Measurements from ENCODE around the gene RAD51. TPM values are rescaled to one million over a fixed set of nuclear protein-coding genes. Genes with fewer than 3 reads are reported as not detected.

The RAD51 gene
- total RNA-seq, 4 donors from 2014 or later: 3.0 TPM; not detected in 3

GRCh38 chr15:40776537-40777141, 81.7 kb downstream of the RAD51 start:
- no peak for ATAC-seq
- Histone ChIP-seq H3K4me1 (no peaks in the 10 kb centered on the region), H3K27ac (no peak overlapping the region), H3K36me3 (peaks cover 0 to 88% of the 10 kb centered on the region in 2 donors), H3K27me3 (no peaks in the 10 kb centered on the region), H3K4me3 (no peak overlapping the region), H3K9me3 (no peaks in the 10 kb centered on the region)
- 60 to 70% methylated on average over 1 to 4 of the region's 11 CpGs for WGBS, 2 donors (ENCODE audit: low coverage in 1 of 2)
- TF ChIP-seq CTCF (IDR thresholded peaks at IDR 0.05) (no peak), POLR2AphosphoS5 (IDR thresholded peaks at IDR 0.05) (no peak), POLR2A (IDR thresholded peaks at IDR 0.05) (no peak), EP300 (IDR thresholded peaks at IDR 0.05) (no peak)

Small RNA genes lying within 50 kb of the gene (small RNA-seq; reads per million reads assigned to genes)
- gene SUMO2P15: 0 reads per million in 4 donors

Other genes starting within 250 kb of the RAD51 start
- gene CHST14, start 224.2 kb upstream of the RAD51 start, total RNA-seq: 10 to 100 TPM in 2 of 4 donors, 1 to 10 TPM in 2; 7.8 to 18.4 (median 11.7) TPM
- gene CCDC32, start 130.1 kb upstream of the RAD51 start, total RNA-seq: 10 to 100 TPM; 16.2 to 45.8 (median 34.0) TPM
- 10 to 100 TPM in 1 of 4 donors, 1 to 10 TPM in 3; 7.2 to 11.6 (median 8.7) TPM for gene RPUSD2, start 125.9 kb upstream of the RAD51 start, total RNA-seq
- under 1 TPM; 0.23 to 0.89 (median 0.57) TPM for gene KNL1, start 100.9 kb upstream of the RAD51 start, total RNA-seq
- 10 to 100 TPM; 24.2 to 37.2 (median 32.8) TPM for gene RMDN3, start 60.1 kb downstream of the RAD51 start, total RNA-seq
- gene GCHFR, start 68.9 kb downstream of the RAD51 start, total RNA-seq: 10 to 100 TPM in 1 of 4 donors, 1 to 10 TPM in 3; 5.8 to 12.1 (median 6.9) TPM
- under 1 TPM; 0.16 to 0.42 (median 0.31) TPM for gene C15orf62, start 74.8 kb downstream of the RAD51 start, total RNA-seq
- 10 to 100 TPM; 13.3 to 25.5 (median 19.7) TPM for gene ZFYVE19, start 111.9 kb downstream of the RAD51 start, total RNA-seq
- 10 to 100 TPM in 3 of 4 donors, 1 to 10 TPM in 1; 7.8 to 20.5 (median 17.8) TPM for gene DNAJC17, start 112.3 kb downstream of the RAD51 start, total RNA-seq
- gene PPP1R14D, start 133.5 kb downstream of the RAD51 start, total RNA-seq: not detected
- gene SPINT1, start 148.9 kb downstream of the RAD51 start, total RNA-seq: 10 to 100 TPM in 1 of 4 donors, 1 to 10 TPM in 3; 2.0 to 29.8 (median 2.8) TPM
- gene RHOV, start 179.1 kb downstream of the RAD51 start, total RNA-seq: 1 to 10 TPM in 1 of 4 donors, not detected in 3; 7.0 TPM
- 10 to 100 TPM; 24.6 to 36.3 (median 29.9) TPM for gene VPS18, start 199.3 kb downstream of the RAD51 start, total RNA-seq
- gene DLL4, start 234.2 kb downstream of the RAD51 start, total RNA-seq: 1 to 10 TPM; 1.9 to 9.7 (median 6.4) TPM